Measurements from ENCODE around the gene TRPM2.

GRCh38 chr21:44423312-44423821, 69.9 kb downstream of the TRPM2 start:
- no peak for TF ChIP-seq EZH2 (IDR thresholded peaks at IDR 0.05; ENCODE audit: low read length, missing control alignments)
- TF ChIP-seq, protein P1, sequence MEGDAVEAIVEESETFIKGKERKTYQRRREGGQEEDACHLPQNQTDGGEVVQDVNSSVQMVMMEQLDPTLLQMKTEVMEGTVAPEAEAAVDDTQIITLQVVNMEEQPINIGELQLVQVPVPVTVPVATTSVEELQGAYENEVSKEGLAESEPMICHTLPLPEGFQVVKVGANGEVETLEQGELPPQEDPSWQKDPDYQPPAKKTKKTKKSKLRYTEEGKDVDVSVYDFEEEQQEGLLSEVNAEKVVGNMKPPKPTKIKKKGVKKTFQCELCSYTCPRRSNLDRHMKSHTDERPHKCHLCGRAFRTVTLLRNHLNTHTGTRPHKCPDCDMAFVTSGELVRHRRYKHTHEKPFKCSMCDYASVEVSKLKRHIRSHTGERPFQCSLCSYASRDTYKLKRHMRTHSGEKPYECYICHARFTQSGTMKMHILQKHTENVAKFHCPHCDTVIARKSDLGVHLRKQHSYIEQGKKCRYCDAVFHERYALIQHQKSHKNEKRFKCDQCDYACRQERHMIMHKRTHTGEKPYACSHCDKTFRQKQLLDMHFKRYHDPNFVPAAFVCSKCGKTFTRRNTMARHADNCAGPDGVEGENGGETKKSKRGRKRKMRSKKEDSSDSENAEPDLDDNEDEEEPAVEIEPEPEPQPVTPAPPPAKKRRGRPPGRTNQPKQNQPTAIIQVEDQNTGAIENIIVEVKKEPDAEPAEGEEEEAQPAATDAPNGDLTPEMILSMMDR (conservative IDR thresholded peaks at IDR 0.05 in 1 of 2, IDR thresholded peaks at IDR 0.05 in 1 of 2; ENCODE audit: low read depth in 1 of 2, low read length in 2 of 2): no peak
